GM12865 (cell line): ENCODE results near the gene TBXT.
"Not testable (repeated sequence)": the region's sequence is repeated elsewhere in the genome, so short reads cannot be mapped to it uniquely, and the experiment has no call there.

ENCODE experiments used
- DNase-seq: peaks from one replicate; pipeline ENCODE4 v3.0.0; 2010; ENCODE audit warnings: low read depth
- H3K4me3 ChIP-seq: 2 replicates; pipeline ENCODE4 v1.5.1; 2011; ENCODE audit warnings: mild to moderate bottlenecking, low read depth, low read length, control low read depth
- TF ChIP-seq, protein P1 (sequence below): IDR thresholded peaks from 2 replicates; pipeline ENCODE4 v1.5.1; 2011; ENCODE audit warnings: low read length, control low read depth, low read depth, inconsistent platforms; ENCODE audit not compliant: insufficient read depth; ENCODE audit errors: missing control alignments

TBXT gene

DNA sequence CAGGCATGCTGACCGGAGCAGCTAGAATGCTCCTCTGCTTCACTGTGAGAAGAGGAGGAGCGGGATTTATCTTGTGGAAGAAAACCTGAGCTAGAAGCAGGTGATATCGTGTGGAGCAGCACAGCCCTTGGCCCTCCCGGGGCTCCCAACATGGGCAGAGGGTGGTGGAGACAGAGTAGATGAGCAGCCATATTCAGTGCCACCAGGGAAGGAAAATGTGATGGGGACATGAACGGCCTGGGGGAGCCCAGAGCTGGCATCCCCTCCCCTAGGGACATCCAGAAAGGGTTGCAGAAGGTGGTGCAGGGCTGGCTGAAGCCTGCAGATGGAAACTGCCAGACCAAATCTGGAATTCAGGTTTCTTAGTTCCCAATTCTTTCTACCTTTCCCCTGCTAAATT, 24.9 kb upstream of the TBXT start:
- no peak for DNase-seq
- H3K4me3 ChIP-seq, result no peak overlapping the region
- TF ChIP-seq, protein P1, sequence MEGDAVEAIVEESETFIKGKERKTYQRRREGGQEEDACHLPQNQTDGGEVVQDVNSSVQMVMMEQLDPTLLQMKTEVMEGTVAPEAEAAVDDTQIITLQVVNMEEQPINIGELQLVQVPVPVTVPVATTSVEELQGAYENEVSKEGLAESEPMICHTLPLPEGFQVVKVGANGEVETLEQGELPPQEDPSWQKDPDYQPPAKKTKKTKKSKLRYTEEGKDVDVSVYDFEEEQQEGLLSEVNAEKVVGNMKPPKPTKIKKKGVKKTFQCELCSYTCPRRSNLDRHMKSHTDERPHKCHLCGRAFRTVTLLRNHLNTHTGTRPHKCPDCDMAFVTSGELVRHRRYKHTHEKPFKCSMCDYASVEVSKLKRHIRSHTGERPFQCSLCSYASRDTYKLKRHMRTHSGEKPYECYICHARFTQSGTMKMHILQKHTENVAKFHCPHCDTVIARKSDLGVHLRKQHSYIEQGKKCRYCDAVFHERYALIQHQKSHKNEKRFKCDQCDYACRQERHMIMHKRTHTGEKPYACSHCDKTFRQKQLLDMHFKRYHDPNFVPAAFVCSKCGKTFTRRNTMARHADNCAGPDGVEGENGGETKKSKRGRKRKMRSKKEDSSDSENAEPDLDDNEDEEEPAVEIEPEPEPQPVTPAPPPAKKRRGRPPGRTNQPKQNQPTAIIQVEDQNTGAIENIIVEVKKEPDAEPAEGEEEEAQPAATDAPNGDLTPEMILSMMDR, result no peak

DNA sequence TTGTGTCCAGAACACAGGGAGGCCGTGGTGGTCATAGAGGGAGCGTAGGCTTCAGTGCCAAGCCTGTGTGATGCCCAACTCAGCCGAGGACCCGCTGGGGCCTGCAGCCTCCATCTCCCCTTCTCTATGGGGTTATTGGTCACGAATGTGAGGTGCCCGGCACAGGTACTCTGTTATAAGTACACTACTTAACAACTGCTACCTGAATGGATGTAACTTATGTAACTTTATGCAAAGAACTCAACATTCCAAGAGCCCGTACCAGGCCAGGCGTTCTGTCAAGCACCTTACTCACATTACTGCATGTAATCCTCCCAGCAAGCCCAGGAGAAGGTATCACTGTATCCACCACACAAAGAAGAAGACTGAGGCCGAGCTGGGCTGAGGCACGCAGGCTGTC, 24.5 kb upstream of the TBXT start:
- TF ChIP-seq, protein P1, result no peak
- no peak for DNase-seq
- no peak overlapping the region for H3K4me3 ChIP-seq

DNA sequence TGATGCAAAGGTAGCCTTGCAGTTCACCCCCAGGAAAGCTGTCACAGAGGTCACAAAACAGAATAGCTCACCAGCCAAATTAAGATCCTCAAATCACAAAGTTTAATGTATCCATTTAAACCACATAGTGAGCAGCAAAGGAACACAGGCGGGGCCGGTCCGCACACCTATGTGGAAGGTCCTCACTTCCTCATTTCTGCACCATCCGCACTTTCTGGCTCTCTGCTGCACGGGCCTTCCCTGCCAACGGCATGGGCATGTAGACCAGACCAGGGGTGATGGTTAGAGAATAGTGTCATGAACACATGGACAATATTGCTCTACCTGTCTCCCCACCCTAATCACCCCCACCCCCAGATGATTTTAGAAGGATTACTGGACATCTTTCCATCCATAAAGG, 12.1 kb upstream of the TBXT start:
- H3K4me3 ChIP-seq, result no peak overlapping the region
- no peak for DNase-seq
- TF ChIP-seq, protein P1, result no peak

DNA sequence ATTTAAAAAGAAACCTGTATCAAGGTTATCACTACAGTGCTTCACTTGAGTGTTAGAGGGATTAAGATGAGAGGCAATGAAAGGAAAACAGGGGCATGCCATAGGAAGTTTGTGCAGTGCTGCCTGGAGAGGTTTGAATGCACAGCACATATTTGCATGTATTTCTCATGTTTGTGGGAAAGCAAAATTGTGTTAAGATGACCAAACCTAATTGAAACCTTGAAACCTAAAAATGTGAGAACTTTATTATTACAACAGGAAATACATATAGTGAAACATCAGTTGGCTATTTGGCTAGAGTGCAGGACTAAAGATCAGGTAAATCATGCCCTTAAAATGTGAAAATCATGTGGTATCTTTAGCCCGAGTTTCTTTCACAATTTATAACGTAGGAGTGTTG, 8.5 kb upstream of the TBXT start:
- H3K4me3 ChIP-seq, result no peak overlapping the region
- DNase-seq, result peak; percentile 77
- TF ChIP-seq, protein P1, result no peak

DNA sequence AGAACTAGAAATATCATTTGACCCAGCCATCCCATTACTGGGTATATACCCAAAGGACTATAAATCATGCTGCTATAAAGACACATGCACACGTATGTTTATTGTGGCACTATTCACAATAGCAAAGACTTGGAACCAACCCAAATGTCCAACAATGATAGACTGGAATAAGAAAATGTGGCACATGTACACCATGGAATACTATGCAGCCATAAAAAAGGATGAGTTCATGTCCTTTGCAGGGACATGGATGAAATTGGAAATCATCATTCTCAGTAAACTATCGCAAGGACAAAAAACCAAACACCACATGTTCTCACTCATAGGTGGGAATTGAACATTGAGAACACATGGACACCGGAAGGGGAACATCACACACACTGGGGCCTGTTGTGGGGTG, 7.4 kb upstream of the TBXT start:
- not testable (repeated sequence) for DNase-seq, H3K4me3 ChIP-seq

DNA sequence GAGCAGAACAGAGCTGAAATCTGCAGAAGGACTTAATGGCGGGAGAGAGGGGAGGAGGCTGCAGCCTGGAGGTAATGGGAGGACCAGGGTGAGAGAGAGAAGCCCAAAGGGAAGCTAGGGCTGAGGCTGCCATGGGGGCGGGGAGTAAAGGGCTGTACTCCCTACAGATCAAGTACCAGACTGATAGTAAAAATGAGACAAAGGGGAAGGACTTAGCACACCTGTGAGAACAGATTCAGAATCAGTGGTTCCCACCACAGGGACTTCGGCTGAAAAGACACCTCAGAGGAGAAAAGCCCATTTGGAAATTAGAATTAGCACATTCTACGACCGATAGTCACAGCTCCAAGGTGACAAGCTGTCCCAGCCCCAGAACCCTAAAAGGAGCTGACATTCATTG, 6.4 kb upstream of the TBXT start:
- TF ChIP-seq, protein P1, result no peak
- DNase-seq, result peak; percentile 91
- H3K4me3 ChIP-seq, result peak overlapping the region; percentile 34

DNA sequence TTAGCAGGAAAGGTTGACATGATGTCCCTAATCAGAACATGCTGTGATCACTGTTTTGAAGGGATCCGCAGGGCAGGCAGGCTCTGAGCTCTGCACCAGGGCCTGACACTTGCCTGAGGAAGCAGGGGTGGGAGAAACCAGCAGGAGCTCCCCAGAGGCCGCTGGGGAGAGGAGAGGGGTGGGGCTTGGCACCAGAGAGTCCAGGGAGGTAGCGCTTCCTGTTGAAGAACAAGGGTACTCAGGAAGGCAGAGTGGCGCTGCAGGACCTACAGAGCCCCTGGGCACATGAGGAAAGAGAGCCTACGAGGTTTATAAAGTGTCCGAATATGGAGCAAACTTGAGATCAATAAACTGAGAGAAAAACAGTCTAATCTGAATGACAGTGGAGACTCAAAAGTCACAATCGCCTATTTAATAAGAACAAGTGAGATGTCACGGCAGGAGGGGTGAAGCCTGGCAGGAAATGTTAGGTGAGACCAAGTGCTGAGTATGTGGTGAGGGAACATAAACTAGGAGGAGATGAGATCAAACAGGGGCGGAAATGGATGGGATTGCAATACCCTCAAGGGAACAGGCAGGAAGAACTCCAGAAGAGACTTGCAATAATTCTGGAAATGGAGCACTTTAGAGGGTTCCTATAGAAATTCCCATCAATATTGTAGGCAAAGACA, 5.8 kb upstream of the TBXT start:
- TF ChIP-seq, protein P1, result peak; percentile 4
- peak; percentile 86 for DNase-seq
- H3K4me3 ChIP-seq, result peak overlapping the region; percentile 34
